H4 (cell line): ENCODE data around the gene ACER2. TPM values are rescaled to one million over a fixed set of nuclear protein-coding genes. Genes with fewer than 3 reads are reported as not detected.
"Not testable (repeated sequence)": the region's sequence is repeated elsewhere in the genome, so short reads cannot be mapped to it uniquely, and the experiment has no call there.

Experiments
- DNase-seq: peaks from one replicate; pipeline ENCODE4 v3.0.0-alpha.2; 2015; ENCODE audit warnings: low spot score
- total RNA-seq: library from RNA; depleted of rRNA; stranded (reverse); fragments of >200 nt; shearing (Covaris generic); gene quantifications from 2 replicates; pipeline ENCODE4 v1.2.3, GENCODE V29; 2014

Gene ACER2
- total RNA-seq, 1 experiment from 2014 or later = 0.31 TPM

GRCh38 chr9:19409401-19410194, 789 bp downstream of the ACER2 start:
- DNase-seq = no peak

GRCh38 chr9:19410195-19410503, 1.3 kb downstream of the ACER2 start:
- no peak for DNase-seq

GRCh38 chr9:19410594-19410993, 1.8 kb downstream of the ACER2 start:
- no peak for DNase-seq

GRCh38 chr9:19411316-19411715, 2.5 kb downstream of the ACER2 start:
- no peak for DNase-seq

- not testable (repeated sequence) for DNase-seq
Observed at GRCh38 chr9:19413456-19413855, 4.6 kb downstream of the ACER2 start.

GRCh38 chr9:19416143-19416542, 7.3 kb downstream of the ACER2 start:
- no peak for DNase-seq

- DNase-seq = no peak
Observed at GRCh38 chr9:19420877-19421276, 12.1 kb downstream of the ACER2 start.

GRCh38 chr9:19423163-19423562, 14.4 kb downstream of the ACER2 start:
- DNase-seq = no peak

GRCh38 chr9:19424176-19424779, 15.5 kb downstream of the ACER2 start:
- DNase-seq = no peak

- DNase-seq = no peak
Observed at GRCh38 chr9:19429595-19429994, 20.8 kb downstream of the ACER2 start.

GRCh38 chr9:19430201-19430760, 21.5 kb downstream of the ACER2 start:
- no peak for DNase-seq

GRCh38 chr9:19431361-19432171, 22.8 kb downstream of the ACER2 start:
- DNase-seq = no peak

GRCh38 chr9:19432473-19432872, 23.7 kb downstream of the ACER2 start:
- no peak for DNase-seq

- DNase-seq = not testable (repeated sequence)
Observed at GRCh38 chr9:19433729-19434128, 24.9 kb downstream of the ACER2 start.

GRCh38 chr9:19440376-19440775, 31.6 kb downstream of the ACER2 start:
- no peak for DNase-seq

GRCh38 chr9:19440823-19441580, 32.2 kb downstream of the ACER2 start:
- no peak for DNase-seq

- no peak for DNase-seq
Observed at GRCh38 chr9:19441730-19442129, 32.9 kb downstream of the ACER2 start.

GRCh38 chr9:19442240-19442639, 33.4 kb downstream of the ACER2 start:
- no peak for DNase-seq

- no peak for DNase-seq
Observed at GRCh38 chr9:19445452-19445851, 36.6 kb downstream of the ACER2 start.

- no peak for DNase-seq
Observed at GRCh38 chr9:19446361-19446861, 37.6 kb downstream of the ACER2 start.
